K562 (cell line): ENCODE data around the gene TGFBR1. TPM values are rescaled to one million over a fixed set of nuclear protein-coding genes. Genes with fewer than 3 reads are reported as not detected.

Source experiments
- AFF4 ChIP-seq: sonication (generic); formaldehyde crosslinking; IDR thresholded peaks from 2 replicates; pipeline ENCODE4 v1.8.0; 2023; ENCODE audit warnings: mild to moderate bottlenecking, missing genetic modification reagents
- BCLAF1 ChIP-seq, 2 experiments: fragments of 450-650 bp in 1 of 2; IDR thresholded peaks; 2 replicates each; pipeline ENCODE4 v1.6.1; 2011 to 2017; ENCODE audit warnings: low read depth in 2 of 2, antibody characterized with exemption in 1 of 2, borderline replicate concordance in 1 of 2, low read length in 1 of 2, mild to moderate bottlenecking in 1 of 2, mixed read lengths in 1 of 2; ENCODE audit not compliant: control insufficient read depth in 1 of 2
- CREM ChIP-seq: IDR thresholded peaks from 2 replicates; pipeline ENCODE4 v1.6.1; 2014; ENCODE audit warnings: antibody characterized with exemption, low read depth
- DLX4 ChIP-seq: fragments of 250-450 bp; sonication (Bioruptor Pico); IDR thresholded peaks from 2 replicates; pipeline ENCODE4 v1.6.1; 2021; ENCODE audit warnings: mild to moderate bottlenecking
- NR1H2 ChIP-seq: sonication (generic); formaldehyde crosslinking; IDR thresholded peaks from 2 replicates; pipeline ENCODE4 v1.4.0; 2020; ENCODE audit warnings: mild to moderate bottlenecking, missing genetic modification reagents
- PCBP2 ChIP-seq: fragments of 200-400 bp; formaldehyde crosslinking; IDR thresholded peaks from 2 replicates; pipeline ENCODE4 v1.6.1; 2018; ENCODE audit warnings: low read length, low read depth, mild to moderate bottlenecking, moderate library complexity; ENCODE audit not compliant: poor library complexity, severe bottlenecking
- ZC3H4 ChIP-seq: sonication (generic); formaldehyde crosslinking; IDR thresholded peaks from 2 replicates; pipeline ENCODE4 v1.9.0; 2021; ENCODE audit warnings: missing genetic modification reagents, borderline replicate concordance
- ZNF609 ChIP-seq: sonication (generic); formaldehyde crosslinking; IDR thresholded peaks from 2 replicates; pipeline ENCODE4 v1.8.1; 2023; ENCODE audit warnings: missing genetic modification reagents, mild to moderate bottlenecking, borderline replicate concordance
- polyA plus RNA-seq, 8 experiments: library from polyadenylated mRNA; depleted of rRNA in 4 of 8; stranded (reverse) in 5 of 8; unstranded in 3 of 8; fragments of >200 nt; fragmentation: Nextera tagmentation in 2 of 8; fragmentation: Illumina TruSeq in 1 of 8; extraction: Ambion mirVana in 2 of 8; extraction: Trizol in 1 of 8; gene quantifications; 2 replicates each; pipeline versions ENCODE4 v1.2.1 to v1.2.3, GENCODE V29; 2011 to 2014; ENCODE audit warnings: inconsistent platforms in 1 of 8, missing spikeins in 1 of 8
- total RNA-seq, 7 experiments: library from RNA; depleted of rRNA in 6 of 7; stranded (reverse); fragments of >200 nt in 6 of 7; fragmentation: Illumina TruSeq in 2 of 7; extraction: Trizol in 2 of 7; gene quantifications; 2 replicates each; pipeline versions ENCODE4 v1.2.1 to v1.2.3, GENCODE V29; 2011 to 2021; ENCODE audit warnings: low replicate concordance in 1 of 7

TGFBR1 gene
- total and polyA plus RNA-seq, 9 of the 15 experiments (the other 6 are each of a cell fraction or from before 2014, with no cell fraction given): 15.5 to 62.4 (median 42.7) TPM

GRCh38 chr9:99073985-99074901 is 30.7 kb upstream of the TGFBR1 start (continued):
- TF ChIP-seq AFF4: peak; percentile 95
- no peak for TF ChIP-seq DLX4 (CRISPR knock-in tag)
- TF ChIP-seq CREM: peak; percentile 55; the same call in 1 of the 2 replicates
- peak in 1 of 2 experiments; percentile 21; a peak in 1 of 4 replicates for TF ChIP-seq BCLAF1 (IDR thresholded peaks at IDR 0.05; ENCODE audit: borderline replicate concordance in 1 of 2, control insufficient read depth in 1 of 2, low read depth in 2 of 2, low read length in 1 of 2)
- TF ChIP-seq NR1H2: no peak
- TF ChIP-seq ZC3H4 (CRISPR knock-in tag): no peak
- no peak for TF ChIP-seq PCBP2
- no peak for TF ChIP-seq ZNF609 (CRISPR knock-in tag)
